HUES6 (cell line): Measurements from ENCODE around the gene DGKB.

ENCODE experiments used
- H3K27ac ChIP-seq: 2 replicates; pipeline ENCODE4 v1.7.0; 2013; ENCODE audit warnings: low read depth, mild to moderate bottlenecking, low read length, inconsistent platforms
- H3K27me3 ChIP-seq: 2 replicates; pipeline ENCODE4 v1.6.1; 2013; ENCODE audit warnings: low read length; ENCODE audit not compliant: control insufficient read depth, insufficient read depth
- H3K36me3 ChIP-seq: 2 replicates; pipeline ENCODE4 v1.6.1; 2013; ENCODE audit warnings: low read length; ENCODE audit not compliant: control insufficient read depth, insufficient read depth
- H3K4me1 ChIP-seq: 2 replicates; pipeline ENCODE4 v1.6.1; 2013; ENCODE audit warnings: low read length; ENCODE audit not compliant: control insufficient read depth, insufficient read depth
- H3K4me3 ChIP-seq: 2 replicates; pipeline ENCODE4 v1.5.1; 2013; ENCODE audit warnings: low read depth, low read length
- H3K9ac ChIP-seq: one replicate; pipeline ENCODE4 v1.6.1; 2013; ENCODE audit warnings: mild to moderate bottlenecking, low read length
- H3K9me3 ChIP-seq: 2 replicates; pipeline ENCODE4 v1.6.1; 2013; ENCODE audit warnings: low read depth, low read length; ENCODE audit not compliant: control insufficient read depth, insufficient read depth

DGKB gene

GRCh38 chr7:14900051-14900450 lies 2.5 kb downstream of the DGKB start:
- Histone ChIP-seq H3K9ac (no peak overlapping the region), H3K9me3 (no peaks in the 10 kb centered on the region), H3K27me3 (peaks cover 21% of the 10 kb centered on the region), H3K4me3 (no peak overlapping the region), H3K4me1 (peaks cover 24% of the 10 kb centered on the region), H3K27ac (no peak overlapping the region), H3K36me3 (no peaks in the 10 kb centered on the region)

- Histone ChIP-seq H3K9me3 (no peaks in the 10 kb centered on the region), H3K4me3 (no peak overlapping the region), H3K27me3 (peaks cover 20% of the 10 kb centered on the region), H3K27ac (no peak overlapping the region), H3K4me1 (peaks cover 24% of the 10 kb centered on the region), H3K36me3 (no peaks in the 10 kb centered on the region), H3K9ac (no peak overlapping the region)
Observed at GRCh38 chr7:14899030-14899429, 3.5 kb downstream of the DGKB start.

GRCh38 chr7:14896461-14896860 lies 6.1 kb downstream of the DGKB start:
- Histone ChIP-seq H3K27me3 (no peaks in the 10 kb centered on the region), H3K27ac (no peak overlapping the region), H3K9ac (no peak overlapping the region), H3K9me3 (no peaks in the 10 kb centered on the region), H3K4me1 (peaks cover 5% of the 10 kb centered on the region; the same call in 1 of the 2 replicates), H3K4me3 (no peak overlapping the region), H3K36me3 (no peaks in the 10 kb centered on the region)

- H3K9ac ChIP-seq, result no peak overlapping the region
- H3K4me1 ChIP-seq, result no peaks in the 10 kb centered on the region
- H3K4me3 ChIP-seq, result no peak overlapping the region
- H3K9me3 ChIP-seq, result no peaks in the 10 kb centered on the region
- H3K27ac ChIP-seq, result no peak overlapping the region
- no peaks in the 10 kb centered on the region for H3K27me3 ChIP-seq
- H3K36me3 ChIP-seq, result no peaks in the 10 kb centered on the region
Observed at GRCh38 chr7:14894826-14895225, 7.7 kb downstream of the DGKB start.

GRCh38 chr7:14892961-14893360 lies 9.6 kb downstream of the DGKB start:
- Histone ChIP-seq H3K9me3 (no peaks in the 10 kb centered on the region), H3K36me3 (no peaks in the 10 kb centered on the region), H3K9ac (no peak overlapping the region), H3K27ac (no peak overlapping the region), H3K27me3 (no peaks in the 10 kb centered on the region), H3K4me3 (no peak overlapping the region), H3K4me1 (no peaks in the 10 kb centered on the region)

GRCh38 chr7:14891289-14891688 lies 11.3 kb downstream of the DGKB start:
- no peak overlapping the region for H3K4me3 ChIP-seq
- no peak overlapping the region for H3K27ac ChIP-seq
- no peak overlapping the region for H3K9ac ChIP-seq
- H3K4me1 ChIP-seq, result no peaks in the 10 kb centered on the region
- H3K27me3 ChIP-seq, result no peaks in the 10 kb centered on the region
- H3K36me3 ChIP-seq, result no peaks in the 10 kb centered on the region
- H3K9me3 ChIP-seq, result no peaks in the 10 kb centered on the region

- Histone ChIP-seq H3K9ac (no peak overlapping the region), H3K36me3 (no peaks in the 10 kb centered on the region), H3K9me3 (no peaks in the 10 kb centered on the region), H3K4me3 (no peak overlapping the region), H3K27me3 (no peaks in the 10 kb centered on the region), H3K4me1 (no peaks in the 10 kb centered on the region), H3K27ac (no peak overlapping the region)
Observed at GRCh38 chr7:14888962-14889361, 13.6 kb downstream of the DGKB start.

- no peaks in the 10 kb centered on the region for H3K27me3 ChIP-seq
- no peak overlapping the region for H3K27ac ChIP-seq
- H3K4me1 ChIP-seq, result peaks cover 2% of the 10 kb centered on the region; the same call in 1 of the 2 replicates
Observed at GRCh38 chr7:14886533-14886932, 16.0 kb downstream of the DGKB start.

GRCh38 chr7:14875941-14876587 lies 26.5 kb downstream of the DGKB start:
- Histone ChIP-seq H3K4me1 (no peaks in the 10 kb centered on the region), H3K36me3 (no peaks in the 10 kb centered on the region), H3K4me3 (no peak overlapping the region), H3K9ac (no peak overlapping the region), H3K9me3 (no peaks in the 10 kb centered on the region), H3K27ac (no peak overlapping the region), H3K27me3 (no peaks in the 10 kb centered on the region)

More at GRCh38 chr7:14886533-14886932, 16.0 kb downstream of the DGKB start:
- Histone ChIP-seq H3K9ac (no peak overlapping the region), H3K4me3 (no peak overlapping the region), H3K36me3 (no peaks in the 10 kb centered on the region), H3K9me3 (no peaks in the 10 kb centered on the region)

GRCh38 chr7:14871880-14872279 lies 30.7 kb downstream of the DGKB start:
- H3K27ac ChIP-seq, result no peak overlapping the region
- H3K27me3 ChIP-seq, result no peaks in the 10 kb centered on the region
- no peaks in the 10 kb centered on the region for H3K9me3 ChIP-seq
- H3K36me3 ChIP-seq, result no peaks in the 10 kb centered on the region
- no peak overlapping the region for H3K9ac ChIP-seq
- no peak overlapping the region for H3K4me3 ChIP-seq
- no peaks in the 10 kb centered on the region for H3K4me1 ChIP-seq

- no peaks in the 10 kb centered on the region for H3K36me3 ChIP-seq
- H3K9ac ChIP-seq, result no peak overlapping the region
- no peak overlapping the region for H3K27ac ChIP-seq
- H3K27me3 ChIP-seq, result no peaks in the 10 kb centered on the region
- H3K9me3 ChIP-seq, result peaks cover 4% of the 10 kb centered on the region; the same call in 1 of the 2 replicates
- H3K4me1 ChIP-seq, result no peaks in the 10 kb centered on the region
- no peak overlapping the region for H3K4me3 ChIP-seq
Observed at GRCh38 chr7:14870394-14870793, 32.2 kb downstream of the DGKB start.
